Smooth muscle cell of the brain vasculature (primary cell): ENCODE data around the gene TNK1.

Source experiments
- DNase-seq: peaks from one replicate; pipeline ENCODE4 v3.0.0-alpha.2; 2012; ENCODE audit warnings: low read depth, low spot score

The TNK1 gene

DNA sequence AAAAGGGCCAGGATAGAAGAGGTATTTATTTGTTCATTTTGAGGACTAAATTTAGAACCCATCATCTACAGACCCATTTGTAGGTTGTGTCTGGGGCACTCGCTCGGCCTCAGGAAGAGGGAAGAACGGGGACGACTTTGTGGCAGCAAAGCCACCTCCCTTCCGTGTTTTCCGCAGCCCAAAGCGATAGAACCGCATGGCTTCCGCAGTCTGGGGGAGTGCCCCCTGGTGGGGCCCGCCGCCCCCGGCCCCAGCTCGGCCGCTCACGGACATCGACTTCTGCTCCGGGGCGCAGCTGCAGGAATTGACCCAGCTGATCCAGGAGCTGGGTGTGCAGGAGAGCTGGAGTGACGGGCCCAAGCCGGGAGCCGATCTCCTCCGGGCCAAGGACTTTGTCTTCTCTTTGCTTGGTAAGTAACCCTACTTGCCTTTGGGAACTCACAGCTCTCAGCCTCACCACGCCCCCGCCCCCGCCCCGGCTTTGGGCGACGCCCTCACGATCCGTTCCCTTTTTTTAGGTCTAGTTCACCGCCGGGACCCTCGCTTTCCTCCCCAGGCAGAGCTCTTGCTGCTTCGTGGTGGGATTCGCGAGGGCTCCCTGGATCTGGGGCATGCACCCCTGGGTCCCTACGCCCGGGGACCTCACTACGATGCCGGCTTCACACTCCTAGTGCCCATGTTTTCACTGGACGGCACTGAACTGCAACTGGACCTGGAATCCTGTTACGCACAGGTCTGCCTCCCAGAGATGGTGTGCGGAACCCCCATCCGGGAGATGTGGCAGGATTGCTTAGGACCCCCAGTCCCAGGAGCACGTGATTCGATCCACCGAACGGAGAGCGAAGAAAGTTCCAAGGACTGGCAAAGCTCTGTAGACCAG lies 55.0 kb downstream of the TNK1 start:
- DNase-seq: no peak

DNA sequence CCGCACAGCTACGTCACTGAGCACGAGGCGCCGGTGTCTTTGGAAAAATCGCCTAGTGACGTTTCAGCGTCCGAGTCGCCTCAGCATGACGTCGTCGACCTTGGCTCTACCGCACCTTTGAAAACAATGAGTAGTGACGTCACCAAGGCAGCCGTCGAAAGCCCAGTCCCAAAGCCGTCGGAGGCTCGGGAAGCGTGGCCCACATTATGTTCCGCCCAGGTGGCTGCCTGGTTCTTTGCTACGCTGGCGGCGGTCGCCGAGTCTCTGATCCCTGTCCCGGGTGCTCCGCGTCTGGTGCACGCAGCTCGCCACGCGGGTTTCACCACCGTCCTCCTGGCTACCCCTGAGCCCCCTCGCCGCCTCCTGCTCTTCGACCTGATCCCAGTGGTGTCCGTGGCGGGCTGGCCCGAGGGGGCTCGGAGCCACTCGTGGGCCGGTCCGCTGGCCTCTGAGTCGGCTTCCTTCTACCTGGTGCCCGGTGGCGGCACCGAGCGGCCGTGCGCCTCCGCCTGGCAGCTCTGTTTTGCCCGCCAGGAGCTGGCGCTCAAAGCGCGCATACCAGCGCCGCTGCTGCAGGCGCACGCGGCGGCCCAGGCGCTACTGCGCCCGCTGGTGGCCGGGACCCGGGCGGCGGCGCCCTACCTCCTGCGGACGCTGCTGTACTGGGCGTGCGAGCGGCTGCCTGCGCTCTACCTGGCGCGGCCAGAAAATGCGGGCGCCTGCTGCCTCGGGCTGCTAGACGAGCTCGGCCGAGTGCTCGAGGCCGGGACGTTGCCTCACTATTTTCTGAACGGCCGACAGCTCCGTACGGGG lies 55.9 kb downstream of the TNK1 start:
- DNase-seq: no peak

DNA sequence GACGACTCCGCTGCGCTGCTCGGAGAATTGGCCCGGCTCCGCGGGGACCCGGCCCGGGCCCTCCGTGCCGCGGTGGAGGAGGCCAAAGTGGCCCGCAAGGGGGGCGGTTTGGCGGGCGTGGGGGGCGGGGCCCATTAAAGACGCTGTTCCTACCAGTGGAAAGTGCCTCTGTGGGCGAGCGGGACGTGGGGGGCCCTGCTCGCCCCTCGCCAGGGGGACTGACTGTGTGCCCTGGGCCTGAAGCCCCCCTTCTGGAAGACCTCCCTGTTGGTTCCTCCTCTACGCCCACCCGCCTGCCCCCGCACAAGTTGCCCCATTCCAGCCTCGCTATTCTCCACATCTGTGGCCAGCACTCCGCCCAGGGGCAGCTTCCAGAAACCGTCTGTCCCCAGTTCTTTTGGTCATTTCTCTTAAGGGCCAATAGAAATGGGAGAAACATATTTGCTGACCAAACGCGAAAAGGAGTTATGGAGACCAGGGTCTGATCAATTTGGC lies 56.5 kb downstream of the TNK1 start:
- DNase-seq: no peak

DNA sequence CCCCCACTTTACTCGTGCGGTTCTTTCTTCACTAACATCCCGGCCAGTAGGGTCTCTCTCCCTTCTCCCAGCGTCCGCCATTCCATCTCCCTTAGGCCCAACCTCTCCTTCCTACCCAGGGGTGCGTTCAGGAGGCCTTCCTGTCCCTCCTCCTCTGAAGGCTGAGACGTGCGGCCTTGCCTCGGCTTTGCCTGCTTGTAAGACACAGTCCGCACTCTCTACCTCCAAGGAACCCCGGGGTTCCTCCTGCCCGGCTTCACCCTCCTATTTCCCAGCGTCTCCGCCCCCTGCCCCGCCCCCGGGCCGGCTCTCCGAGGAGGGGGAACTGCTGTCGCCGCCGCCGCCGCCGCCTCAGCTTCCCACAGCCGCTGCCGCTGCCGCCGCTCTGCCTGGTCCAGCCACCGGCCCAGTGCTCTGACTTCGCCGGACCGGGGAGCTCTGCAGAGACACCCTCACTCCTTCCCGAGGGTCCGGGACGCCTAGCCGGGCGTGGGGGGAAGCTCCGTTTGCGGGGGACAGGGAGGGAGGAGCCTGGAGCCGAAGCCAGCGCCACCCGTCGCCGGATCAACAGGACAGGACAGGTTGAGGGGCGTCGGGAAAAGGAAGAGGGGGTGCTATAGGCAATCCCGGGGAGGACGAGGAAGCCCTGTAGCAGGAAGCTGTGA lies 57.2 kb downstream of the TNK1 start:
- DNase-seq: no peak

DNA sequence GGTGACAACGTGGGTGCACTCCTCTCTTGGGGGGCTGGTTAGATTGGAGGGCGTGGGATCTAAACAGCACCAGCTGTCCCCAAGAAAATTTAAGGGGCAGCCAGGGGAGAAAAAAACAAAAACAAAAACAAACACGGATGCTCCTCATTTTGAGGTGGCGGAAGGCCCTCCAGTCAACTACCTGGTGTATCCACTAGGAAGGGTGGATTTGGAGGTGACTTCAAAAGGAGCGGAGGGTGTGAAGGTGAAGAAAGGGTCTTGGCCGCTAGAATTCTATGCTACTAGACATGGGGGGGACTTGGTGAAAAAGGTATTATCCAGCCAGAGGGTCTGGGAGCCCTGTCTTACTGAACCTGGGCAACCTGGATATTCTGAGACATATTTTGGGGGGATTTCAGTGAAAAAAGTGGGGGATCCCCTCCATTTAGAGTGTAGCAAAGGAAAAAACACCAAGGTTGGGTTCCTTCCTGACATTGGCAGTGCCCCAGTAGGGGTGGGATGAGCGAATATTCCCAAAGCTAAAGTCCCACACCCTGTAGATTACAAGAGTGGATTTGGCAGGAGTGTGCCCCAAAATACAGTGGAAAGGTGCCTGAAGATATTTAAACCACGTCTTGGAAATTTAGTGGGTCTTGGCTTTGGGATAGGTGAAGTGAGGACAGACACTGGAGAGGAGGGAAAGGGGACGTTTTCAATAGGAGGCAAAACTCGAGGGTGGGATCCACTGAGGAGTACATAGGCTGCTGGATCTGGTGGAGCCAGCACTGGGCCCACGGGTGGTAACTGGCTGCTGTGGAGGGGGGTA lies 58.0 kb downstream of the TNK1 start:
- no peak for DNase-seq
